HG03196 (cell line): ENCODE results near the gene IFITM5.
"Not testable (repeated sequence)": the region's sequence is repeated elsewhere in the genome, so short reads cannot be mapped to it uniquely, and the experiment has no call there.

ENCODE experiments used
- ATAC-seq: cut with Tn5 transposase; IDR thresholded peaks from one replicate; pipeline ENCODE4 v1.9.1; 2021; ENCODE audit not compliant: unreplicated experiment

IFITM5 gene

GRCh38 chr11:313304-313786, 14.0 kb upstream of the IFITM5 start:
- no peak for ATAC-seq

DNA sequence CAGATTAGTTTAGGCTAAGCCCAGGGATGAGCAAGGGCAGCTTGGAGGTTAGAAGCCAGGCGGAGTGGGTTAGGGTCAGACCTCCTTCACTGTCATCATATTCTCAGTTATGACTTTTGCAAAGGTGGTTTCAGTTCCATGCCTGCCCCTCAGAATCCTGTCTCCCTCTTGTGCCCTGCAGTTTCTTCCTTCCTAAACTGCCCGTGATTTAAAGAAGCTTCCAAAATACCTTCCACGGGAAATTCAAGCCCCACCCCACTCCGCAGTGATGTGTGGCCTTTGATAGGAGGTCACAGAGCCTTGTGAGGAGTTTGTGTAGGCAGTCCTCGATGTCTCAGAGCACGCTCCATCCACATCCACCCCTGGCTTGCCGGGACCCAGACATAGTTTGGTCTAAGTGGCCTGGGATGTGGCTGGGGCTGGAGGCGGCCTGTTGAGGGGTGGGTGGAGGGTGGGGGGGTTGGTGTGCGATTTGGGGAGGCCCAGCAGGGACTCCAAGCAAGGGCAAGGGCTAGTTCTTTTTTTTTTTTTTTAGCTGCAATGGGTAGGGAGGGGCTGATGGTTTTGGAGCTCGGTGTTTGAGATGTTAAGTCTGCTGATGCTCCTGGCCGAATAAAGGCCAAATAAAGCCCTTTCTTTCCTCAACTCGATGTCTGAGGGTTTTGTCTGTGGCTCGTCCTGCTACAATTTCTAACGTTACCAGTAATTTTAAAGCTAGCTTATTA, 12.9 kb upstream of the IFITM5 start:
- no peak for ATAC-seq

DNA sequence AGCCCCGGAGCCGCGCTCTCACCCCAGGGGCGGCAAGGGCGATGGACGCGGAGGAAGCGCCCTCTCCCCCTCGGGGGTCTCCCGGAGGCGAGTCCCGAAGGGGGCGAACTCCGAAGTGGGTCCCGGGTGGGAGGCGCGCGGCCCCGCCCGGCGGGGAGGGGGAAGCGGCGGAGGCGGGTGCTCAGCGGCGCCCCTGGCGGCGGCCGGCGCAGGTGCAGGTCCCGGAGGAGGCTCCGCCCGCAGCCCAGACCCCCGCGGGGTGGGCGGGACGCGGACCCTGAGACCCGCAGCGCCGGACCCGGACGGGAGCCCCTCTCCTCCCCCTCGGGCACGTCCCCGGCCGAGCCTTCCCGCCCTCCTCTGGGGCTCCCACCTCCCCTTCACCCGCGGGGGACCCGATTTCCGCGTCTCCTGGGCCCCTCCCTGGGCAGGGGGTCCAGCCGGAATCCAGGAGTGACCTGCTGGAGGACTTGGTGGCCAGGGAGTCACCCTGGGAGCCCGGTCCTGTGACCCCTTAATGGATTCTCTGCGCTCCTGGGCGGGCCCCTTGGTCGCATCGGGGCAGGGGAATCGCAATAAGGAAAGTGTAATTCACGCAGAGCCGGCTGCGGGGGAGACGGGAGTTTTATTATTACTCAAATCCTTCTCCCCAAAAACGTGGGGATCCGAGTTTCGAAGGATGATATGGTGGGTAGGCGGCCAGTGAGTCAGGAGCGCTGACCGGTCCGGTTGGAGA, 11.9 kb upstream of the IFITM5 start:
- ATAC-seq, result peak; percentile 46

GRCh38 chr11:309979-310572, 10.8 kb upstream of the IFITM5 start:
- ATAC-seq, result not testable (repeated sequence)

- not testable (repeated sequence) for ATAC-seq
These were observed 9.7 kb upstream of the IFITM5 start for GRCh38 chr11:308740-309665.

DNA sequence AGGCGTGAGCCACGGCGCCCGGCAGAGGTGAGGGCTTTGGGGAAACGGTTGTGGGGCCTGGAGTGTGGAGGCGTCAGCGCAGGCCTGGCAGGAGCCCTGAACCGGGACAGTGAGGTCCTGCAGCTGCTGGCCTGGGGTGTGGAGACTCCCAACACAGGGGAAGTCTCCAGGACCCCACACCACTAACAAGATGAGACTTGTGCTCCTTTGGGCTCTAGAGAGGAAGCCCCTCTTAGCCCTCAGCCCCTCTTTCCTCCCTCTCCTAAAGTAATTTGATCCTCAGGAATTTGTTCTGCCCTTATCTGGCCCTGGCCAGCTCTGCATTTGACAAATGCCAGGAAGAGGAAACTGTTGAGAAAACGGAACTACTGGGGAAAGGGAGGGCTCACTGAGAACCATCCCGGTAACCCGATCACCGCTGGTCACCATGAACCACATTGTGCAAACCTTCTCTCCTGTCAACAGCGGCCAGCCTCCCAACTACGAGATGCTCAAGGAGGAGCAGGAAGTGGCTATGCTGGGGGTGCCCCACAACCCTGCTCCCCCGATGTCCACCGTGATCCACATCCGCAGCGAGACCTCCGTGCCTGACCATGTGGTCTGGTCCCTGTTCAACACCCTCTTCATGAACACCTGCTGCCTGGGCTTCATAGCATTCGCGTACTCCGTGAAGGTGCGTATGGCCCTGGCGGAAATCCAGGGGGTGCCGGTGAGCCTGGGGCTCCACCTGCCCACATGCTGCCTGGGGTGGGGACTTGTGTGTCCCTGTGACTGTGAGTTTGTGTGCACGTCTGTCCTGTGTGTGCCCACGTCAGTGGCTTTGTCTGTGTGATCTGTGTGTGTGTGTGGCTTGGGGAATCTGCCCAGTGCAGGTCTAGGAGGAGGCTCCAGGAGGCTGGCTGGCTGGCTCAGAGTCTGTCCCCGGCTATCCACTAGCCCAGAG, 8.7 kb upstream of the IFITM5 start, which contains the start of gene IFITM2:
Gene IFITM2 (plus strand): TSS at position 51 of the 943 bp plus-strand sequence. CDS start 377 bp downstream, at position 428.
- ATAC-seq, result not testable (repeated sequence)

DNA sequence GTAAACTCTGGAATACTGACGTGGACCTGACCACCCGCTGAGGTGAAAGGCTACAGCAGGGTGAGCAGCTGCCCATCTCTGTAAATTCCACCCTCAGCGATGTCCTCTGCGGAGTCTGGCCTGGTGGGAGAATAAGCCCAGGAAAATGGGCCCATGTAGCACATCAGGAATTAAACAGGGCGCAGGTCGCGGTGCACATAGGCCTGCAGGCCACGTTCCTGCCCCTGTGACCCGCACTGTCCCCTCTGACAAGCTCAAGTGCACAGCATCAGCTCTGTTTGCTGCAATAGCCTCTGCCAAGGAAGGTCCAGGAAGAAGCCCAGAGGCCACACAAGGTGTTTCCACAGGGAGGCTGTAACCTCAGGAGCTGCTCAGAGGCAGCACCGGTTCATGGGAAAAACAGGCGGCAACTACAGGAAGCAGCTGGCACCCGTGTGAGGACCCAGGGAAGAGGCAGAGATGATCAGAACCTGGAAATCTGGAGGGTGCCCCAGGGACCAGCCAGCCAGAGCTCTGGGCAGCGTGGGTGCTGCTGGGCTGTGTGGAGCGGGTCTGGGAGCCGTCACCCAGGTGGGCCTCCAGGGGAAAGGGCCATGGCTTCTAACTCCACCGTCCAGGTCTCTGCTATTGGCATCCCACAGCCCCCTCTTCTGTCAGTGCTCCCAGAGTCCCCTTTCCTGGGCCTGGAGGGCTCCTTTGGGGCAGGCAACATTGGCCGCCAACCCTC, 7.5 kb upstream of the IFITM5 start:
- no peak for ATAC-seq

GRCh38 chr11:305844-306211, 6.5 kb upstream of the IFITM5 start:
- no peak for ATAC-seq

GRCh38 chr11:304915-305843, 5.9 kb upstream of the IFITM5 start:
- ATAC-seq, result no peak

- ATAC-seq, result no peak
These were observed 4.8 kb upstream of the IFITM5 start for GRCh38 chr11:304061-304506.

DNA sequence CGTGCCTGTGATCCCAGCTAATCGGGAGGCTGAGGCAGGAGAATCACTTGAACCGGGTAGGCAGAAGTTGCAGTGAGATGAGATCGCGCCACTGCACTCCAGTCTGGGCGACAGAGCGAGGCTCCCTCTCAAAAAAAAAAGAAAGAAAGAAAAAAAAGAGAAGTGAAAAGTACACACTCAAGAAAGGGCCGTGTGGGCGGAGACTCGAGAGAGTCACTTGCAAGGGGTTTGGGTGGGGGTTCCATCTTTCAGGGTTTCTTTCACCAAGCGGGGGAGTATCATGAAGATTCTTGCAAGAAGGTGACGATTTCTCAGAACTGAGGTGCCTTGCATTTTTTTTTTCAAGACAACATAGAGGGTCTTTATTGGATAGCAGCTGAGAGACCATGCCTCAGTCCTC, 4.0 kb upstream of the IFITM5 start:
- ATAC-seq, result no peak

DNA sequence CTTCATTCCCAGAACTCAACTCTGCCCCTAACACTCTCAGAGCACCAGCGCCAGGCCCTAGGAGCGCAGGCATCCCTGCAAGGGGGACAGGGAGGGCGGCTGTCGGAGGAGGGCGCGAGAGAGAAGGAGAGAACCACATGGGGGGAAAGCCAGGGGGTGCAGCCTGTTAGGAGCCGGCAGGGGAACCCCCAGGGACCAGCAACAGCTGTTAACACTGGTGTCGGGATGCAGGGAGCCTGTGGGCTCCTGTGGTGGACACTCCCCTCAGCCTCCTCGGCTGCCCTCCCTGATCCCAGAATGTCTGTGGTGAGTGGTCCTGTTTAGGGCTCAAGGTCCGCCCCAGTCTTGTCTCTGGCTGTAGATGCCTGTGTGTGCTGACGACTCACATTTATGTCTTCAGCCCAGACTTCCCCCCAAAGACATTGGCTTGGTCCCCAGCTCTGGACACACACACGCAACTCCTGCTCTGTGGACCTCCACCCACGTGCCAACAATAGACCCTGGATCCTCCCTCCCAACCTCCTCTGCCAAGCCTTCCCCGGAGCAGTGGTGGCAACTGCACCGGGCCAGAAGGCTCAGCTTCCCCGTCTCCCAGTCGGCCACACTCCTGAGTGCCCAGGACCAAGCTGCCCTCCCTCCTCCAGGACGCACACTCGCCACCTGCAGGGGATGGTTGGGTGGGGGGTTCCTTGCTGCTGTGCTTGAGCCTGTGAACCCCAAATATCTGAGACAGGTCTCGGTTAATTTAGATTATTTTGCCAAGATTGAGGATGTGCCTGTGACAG, 817 bp upstream of the IFITM5 start:
- ATAC-seq, result no peak

DNA sequence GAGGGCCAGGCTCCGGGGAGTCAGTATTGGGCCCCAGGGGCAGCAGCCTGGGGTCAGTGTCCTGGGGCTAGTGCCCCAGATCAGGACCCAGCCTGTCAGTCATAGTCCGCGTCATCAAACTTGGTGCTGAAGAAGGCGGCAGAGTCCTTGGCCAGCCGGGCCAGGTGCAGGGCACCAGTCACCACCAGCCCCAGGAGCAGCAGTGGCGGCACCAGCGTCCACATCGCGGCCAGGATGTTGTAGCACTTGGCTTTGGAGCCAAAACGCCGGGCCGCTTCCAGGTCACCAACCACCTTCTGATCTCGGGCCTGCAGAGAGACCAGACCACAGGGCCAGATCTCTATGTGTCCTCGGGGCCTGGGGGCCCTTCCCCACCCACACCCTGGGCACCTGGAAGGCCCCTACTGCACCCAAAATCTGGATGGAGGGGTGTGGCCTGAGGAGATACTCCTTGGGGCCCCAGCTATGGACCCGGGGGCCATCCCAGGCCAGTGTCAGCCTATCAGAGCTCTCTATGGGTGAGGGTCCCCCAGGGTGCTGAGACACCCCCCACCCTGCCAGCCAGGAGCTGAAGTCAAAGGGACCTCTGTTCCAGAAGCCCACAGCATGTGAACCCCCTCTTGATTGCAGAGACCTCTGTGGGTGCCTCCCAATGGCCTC, 790 bp downstream of the IFITM5 start:
- no peak for ATAC-seq

DNA sequence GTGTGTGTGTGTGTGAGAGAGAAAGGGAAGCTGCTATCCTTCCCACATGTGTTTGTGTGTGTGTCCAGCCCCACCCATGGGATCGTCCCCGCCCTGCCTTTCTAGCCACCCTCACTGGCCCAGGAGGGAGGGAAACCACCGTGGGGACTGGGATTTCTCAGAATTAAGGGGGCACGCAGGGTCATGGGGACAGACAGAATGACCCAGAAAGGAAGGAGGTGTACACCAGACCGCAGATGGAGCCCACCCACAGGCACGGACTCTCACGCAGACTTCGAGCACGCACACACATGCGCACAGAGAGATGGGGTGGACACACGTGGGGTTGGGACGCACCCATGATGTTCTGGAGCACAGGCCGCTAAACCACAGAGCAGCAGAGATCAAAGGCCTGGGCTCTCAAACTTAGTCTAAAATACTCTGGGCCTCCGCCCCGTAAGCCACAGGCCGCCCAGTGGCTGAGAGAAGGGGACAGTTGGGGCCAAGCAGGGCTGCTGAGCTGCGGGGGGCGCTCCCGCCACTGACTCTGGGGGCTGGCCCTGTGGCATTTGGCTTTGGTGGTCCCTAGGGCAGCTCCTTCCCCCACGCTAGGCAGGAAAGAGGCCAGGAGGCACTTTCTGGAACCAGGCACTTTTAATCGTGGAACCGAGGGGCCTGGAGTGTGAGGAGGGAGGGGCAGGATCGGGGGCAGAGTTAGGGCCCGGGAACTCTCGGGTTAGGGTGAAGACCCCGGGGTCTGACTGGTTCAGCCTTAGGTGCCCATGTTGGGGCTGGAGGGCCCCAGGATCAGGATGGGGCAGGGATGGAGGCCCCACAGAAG, 1.5 kb downstream of the IFITM5 start:
- no peak for ATAC-seq

DNA sequence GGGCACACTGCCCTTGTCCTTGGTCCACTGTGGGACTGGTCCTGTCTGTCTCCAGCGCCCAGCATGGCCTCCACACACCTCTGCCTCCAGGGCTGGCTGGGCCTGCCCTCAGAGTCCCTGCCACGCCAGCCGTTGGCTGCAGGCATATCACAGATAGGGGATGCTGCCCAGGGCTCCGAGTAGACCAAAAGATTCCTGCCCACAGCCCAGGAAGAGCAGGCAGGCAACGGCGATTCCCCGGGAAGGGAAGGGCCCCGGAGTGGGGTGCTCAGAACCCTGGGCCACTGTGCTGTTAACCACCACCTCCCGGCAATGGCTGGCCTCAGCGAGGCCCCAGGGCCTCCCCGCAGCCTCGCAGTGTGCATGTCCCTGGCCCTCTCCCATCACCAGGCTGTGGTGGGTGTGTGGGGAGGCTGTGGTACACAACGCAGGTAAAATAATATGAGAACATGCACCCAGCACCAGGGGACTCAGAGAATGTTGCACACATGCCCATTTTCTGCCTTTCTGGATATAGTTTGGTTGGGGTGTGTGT, 2.2 kb downstream of the IFITM5 start:
- no peak for ATAC-seq
